Hindlimb muscle (tissue), 1 donor: ENCODE data around the gene KDM4B. TPM values are rescaled to one million over a fixed set of nuclear protein-coding genes. Genes with fewer than 3 reads are reported as not detected.
A peak's percentile ranks its signal among the peaks of the same experiment; 100 is the strongest.
"Not testable (repeated sequence)": the region's sequence is repeated elsewhere in the genome, so short reads cannot be mapped to it uniquely, and the experiment has no call there.

Experiments used
- DNase-seq: peaks from one replicate; pipeline ENCODE4 v3.0.0-alpha.2; 2013
- polyA plus RNA-seq: library from polyadenylated mRNA; unstranded; fragments of 120-200 nt; gene quantifications from one replicate; pipeline ENCODE4 v1.2.1, GENCODE V29; 2013; ENCODE audit not compliant: insufficient read length

The KDM4B gene
- polyA plus RNA-seq, 1 donor = 26.1 TPM

DNA sequence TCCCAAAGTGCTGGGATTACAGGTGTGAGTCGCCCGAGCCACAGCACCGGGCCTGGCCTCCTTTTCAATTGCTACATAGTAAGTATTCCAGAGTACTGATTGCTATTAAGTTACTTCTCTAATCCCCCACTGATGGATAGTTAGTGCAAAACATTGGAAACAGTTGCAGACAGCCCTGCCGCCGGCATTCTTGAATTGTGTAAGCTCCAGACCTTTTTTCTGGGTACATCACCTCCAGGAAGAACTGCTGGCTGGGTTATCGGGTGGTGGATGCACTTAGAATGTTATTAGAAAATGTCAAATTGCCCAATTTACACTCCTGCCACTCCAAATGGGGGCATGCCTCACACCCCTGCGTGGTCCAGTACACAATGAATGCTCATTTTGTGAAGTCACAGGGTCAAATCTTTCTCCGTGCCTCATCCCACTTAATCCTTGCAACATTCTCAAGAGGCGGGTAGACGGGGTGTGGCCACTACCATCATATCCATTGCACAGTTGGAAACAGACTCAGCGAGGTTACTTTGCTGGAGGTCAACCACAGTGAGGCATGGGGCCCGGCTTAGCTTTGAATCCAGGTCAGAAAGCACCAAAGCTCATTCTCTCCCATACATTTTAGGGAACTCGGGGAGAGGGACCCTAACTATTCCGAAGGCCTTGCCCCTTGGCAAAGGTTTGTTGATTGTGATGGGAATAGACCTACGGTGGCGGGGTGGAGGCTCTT lies 1.0 kb upstream of the KDM4B start:
- DNase-seq = no peak

DNA sequence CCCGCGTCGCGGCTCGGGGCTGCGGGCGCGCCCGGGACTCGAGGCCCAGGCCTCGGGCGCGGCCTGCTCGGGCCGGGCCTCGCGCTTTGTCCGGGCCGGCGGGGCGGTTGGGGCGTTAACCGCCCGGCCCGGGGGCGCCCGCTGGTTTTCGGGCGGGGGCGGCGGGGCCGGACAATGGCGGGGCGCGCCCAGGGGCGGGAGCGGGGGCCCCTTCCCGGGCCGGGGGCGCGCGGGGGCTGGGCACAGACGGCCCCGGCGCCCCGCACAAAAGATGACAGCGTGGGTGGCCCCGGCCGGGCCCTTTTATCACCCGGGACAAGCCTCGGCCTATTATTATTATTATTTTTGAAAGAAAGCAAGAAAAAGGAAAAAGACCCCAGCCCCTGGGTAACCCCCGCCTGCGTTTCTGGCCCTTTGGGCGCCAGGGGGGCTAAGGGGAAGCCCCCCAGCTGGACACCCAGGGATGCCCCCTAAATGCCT lies 419 bp downstream of the KDM4B start:
- no peak for DNase-seq

DNA sequence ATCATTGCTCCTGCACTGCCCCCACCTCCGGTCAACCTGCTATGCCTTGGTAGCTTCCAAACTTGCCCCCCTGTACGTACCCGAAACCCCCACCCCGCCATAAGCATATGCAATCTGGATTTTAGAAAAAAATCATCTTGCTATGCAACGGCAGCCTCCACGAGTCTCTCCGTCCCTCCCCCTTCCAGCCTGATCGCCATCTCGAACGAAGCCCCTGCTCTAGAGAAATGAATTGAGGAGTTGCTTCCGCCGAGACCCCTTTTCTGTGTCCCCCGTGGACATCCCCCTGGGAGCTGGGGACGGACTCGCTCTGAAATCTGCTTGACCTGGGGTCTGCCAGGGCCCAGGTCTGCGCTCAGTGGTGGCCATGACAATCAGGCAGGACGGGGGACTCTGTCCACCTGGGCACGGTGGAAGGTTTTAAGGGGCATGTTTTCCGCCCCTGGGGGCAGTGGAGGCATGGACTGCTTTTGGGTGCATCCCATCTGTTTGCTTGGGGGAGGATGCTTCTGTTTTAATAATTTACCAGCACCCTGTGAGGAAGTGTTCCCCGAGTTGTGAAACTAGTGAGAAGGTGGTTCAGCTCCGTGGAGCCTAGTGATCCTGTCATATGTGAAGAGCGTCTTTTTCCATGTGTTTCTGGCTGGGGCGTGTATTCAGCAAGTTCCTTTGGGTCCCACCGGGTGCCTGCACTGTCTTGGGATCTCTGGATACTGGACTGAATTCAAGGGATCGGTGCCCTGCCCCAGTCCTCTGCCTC lies 1.0 kb downstream of the KDM4B start:
- DNase-seq = no peak

DNA sequence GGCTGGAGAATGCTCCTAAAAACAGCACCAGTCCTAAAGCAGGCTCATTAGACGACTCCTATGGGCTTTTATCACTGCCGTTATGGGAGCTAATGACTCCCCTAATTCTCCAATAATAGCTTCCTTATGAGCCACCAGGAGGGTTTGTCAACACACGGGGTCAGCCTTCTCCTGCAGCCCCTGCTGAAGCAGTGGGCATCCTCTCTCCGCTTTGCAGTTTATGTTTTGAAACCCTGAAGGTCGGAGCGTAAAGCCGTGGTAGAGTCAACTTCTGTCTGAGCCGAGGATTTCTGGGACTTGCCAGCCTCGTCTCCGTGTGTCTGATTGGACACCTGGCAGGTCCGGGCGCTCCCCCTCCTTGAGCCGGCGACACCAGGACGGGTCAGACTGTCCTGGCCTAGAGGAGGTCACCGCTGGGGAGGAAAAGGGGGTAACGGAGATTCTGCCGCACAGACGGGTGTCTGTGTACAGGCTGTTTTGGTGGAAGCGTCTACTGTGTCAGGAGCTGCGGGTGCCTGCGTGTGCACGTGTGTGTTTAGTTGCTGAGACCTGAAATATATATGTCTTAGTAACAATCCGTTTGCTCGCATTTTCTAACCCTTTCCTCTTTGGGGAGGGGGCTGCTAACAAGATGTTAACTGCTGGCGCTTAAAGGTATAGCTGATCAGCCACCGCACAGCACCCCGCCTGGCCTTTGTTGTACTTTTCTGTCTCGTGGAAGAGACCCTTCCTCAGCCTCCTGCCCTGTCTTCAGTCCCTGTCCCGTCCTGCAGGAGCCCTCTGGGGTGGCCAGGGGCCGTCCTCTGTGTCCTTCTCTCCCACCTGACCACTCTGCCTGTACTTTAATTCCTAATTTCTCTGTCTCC lies 1.9 kb downstream of the KDM4B start:
- no peak for DNase-seq

DNA sequence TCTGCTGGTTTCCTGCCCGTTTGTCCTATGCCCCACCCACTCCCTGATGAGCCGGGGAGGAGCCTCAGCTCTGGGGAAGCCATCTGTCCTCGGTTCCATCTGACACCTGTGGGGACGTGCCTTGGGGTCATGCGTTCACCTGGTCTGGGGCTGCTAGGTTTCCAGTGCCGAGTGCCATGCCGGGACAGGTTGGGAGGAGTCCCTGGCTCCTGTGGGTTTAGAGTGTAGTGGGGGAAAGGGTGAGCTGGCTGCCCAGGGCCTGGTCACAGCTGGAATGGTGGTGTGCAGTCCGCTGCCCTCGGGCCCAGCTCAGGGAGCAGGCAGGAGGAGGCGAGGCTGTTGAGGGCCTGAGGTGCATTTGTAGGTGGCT lies 2.5 kb downstream of the KDM4B start:
- no peak for DNase-seq

DNA sequence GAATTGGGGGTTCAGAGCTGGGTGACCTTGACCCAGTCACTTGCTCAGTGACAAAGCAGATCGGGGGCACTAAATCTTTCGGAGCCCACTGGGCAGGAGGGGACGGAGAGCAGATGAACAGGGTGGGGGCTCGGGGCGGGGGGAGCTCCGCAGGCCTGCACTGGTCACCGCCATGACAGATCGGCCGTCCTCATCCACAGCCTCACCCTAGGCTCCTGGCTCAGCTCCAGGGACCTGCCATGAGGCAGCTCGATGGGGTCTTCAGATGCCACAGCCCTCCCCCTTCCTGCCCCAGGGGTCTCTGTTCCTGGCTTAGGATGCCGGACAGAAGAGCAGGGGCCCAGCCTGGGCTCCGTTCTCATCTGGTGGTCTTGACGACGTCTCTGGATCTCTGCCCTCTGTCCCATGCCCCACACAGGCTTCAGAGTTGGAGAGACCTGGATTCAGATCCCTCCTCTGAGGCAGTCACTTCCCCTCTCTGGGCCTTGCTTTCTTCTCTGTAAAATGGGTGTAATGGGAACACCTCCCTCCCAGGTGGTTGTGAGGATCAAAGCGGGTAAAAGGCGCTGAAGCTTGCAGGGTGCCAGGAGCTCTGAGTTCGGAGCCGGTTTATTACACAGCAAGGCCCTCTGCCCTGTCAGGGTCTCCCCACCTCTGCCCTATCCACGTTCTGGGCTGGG lies 3.0 kb downstream of the KDM4B start:
- no peak for DNase-seq

DNA sequence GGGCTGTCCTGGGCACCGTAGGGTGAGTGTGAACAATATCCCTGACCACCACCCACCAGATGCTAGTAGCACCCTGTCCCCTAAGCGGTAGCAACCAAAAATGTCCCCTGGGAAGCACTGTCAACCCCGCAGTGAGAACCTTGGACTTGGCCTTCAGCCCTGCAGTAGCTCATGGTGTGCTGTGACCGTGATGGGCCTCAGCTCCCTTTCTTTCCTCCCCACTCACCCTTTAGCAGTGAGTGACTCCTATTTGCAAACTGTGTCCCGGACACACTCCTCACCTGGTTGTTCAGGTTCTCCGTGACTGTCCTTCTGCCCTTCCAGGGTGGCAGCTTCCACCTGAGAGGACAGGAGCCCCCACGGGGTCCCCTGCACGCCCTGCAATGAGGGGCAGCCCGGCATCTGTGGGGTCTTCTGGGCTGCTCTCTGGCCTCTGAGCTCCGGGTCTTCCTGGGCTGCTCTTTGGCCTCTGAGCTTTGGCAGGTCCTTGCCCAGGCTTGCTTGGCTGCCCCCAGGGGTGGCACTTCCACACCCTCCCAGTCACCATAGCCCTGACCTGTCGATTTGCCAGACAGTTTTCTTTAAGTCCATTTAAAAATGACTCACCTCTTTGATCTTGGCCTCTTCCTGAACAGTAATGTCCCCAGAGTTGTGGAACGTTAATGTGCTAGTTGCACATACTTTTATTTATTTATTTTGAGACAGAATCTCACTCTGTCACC lies 3.8 kb downstream of the KDM4B start:
- no peak for DNase-seq

DNA sequence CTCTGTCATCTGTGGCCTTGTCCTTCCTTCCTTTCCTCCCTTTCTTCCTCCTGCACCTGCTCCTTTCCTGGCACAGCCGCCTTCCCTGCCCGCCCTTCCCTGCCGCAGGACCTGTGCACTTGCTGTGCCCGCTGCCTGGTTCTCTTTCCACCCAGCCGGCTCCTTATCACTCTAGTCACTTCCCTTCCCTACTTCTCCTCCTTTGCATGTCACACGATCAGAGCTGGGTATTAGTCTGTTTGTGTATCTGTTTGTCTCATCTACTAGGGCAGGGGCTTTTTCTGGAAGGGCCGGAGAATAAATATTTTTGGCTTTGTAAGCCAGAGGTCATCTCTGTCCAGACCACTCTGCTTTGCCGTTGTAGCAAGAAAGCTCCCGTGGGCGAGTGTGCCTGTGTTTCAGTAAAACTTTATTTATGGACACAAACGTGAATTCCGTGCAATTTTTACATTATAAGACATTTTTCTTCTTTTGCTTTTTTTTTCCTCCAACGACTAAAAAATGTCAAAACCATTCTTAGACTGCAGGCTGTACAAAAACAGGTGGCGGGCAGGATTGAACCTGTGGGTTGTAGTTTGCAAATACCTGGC lies 6.1 kb downstream of the KDM4B start:
- DNase-seq = no peak

DNA sequence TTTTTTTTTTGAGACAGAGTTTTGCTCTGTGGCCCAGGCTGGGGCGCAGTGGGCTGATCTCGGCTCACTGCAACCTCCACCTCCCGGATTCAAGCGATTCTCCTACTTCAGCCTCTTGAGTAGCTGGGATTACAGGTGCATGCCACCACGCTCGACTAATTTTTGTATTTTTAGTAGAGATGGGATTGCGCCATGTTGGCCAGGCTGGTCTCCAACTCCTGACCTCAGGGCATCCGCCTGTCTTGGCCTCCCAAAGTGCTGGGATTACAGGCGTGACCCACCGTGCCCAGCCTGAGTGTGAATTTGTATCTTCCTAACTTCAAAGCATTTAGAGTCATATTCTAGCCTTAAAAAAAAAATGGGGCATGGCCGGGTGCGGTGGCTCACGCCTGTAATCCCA lies 6.7 kb downstream of the KDM4B start:
- not testable (repeated sequence) for DNase-seq

DNA sequence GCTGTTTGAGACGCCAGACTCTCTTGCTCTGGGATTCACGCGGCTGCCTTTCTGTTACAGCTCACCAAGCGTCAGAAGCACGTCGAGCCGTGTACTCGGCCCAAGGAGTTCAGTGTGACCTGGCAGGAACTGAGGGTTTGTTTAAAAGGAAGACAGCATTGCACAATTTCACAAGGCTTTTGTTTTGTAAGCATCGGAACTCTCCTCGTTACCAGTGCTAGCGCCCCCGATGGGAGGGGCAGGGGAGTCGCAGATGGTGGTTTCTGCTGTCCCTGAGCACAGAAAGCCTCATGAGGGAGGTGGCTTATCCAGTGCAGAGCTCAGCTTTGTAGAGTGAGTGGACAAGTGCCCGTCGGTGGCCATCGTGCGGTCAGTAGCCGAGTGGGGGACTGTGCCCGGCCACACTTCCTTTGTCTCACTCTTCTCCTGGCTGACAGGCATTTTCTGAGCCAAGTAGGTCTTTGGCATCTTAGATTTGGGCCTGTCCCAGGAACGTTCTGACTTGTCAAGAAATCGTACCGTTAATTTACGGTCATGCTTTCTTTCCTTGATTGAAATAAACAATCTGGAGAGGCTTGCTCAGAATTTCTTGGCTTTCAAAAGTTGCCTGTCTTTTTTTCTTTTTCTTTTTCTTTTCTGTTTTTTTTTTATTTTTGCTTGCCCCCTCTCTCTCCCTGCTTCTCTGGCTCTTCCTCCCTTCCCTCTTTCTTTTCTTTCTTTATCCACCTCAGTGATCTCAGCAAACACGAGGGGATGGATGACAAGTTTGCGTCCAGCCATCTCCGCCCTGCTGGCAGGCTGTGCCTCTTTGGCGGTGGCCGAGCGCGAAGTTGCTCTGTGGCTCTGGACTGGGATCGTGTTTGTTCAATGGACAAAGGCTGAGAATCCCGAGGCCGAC lies 7.7 kb downstream of the KDM4B start:
- DNase-seq = peak; percentile 68

DNA sequence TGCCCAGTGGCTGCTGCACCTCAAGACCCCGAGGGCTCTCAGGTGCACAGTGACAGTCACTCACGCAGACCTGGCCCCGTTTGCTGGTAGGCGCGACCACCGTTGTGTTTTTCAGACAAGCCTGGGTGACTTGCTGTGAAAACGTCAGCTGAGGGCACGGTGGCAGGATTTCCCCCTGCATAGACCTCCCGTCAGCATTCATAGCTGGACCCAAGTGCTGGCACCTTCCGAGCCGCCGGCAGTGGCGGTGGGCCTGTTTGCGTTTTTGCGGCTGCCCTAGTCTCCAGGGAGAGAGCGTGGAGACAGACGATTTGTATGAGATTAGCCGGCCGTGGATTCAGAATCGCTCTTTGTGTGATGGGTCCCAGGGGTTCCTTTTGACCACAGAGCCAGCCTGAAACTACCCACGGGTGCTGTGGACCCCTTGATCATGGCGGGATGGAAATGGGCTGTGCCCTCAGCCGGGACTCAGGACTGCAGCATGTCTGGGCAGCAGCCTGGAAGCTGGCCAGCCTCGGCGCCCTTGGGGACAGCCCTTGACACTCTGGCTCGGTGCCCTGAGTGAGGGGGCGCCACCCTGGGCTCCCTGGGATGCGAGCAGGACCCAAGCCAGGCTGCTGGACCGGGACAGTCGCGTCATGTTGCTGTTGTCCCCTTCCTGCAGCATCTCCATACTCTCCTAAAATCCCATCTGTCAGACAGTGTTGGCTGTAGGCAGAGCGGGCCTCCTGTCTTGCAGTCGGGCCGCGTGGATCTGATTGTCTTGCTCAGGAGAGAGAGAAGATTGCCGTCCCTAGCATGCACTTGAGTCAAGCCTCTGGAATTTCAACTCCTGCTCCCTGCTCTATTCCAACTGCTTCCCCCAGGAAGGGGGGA lies 8.6 kb downstream of the KDM4B start:
- no peak for DNase-seq

DNA sequence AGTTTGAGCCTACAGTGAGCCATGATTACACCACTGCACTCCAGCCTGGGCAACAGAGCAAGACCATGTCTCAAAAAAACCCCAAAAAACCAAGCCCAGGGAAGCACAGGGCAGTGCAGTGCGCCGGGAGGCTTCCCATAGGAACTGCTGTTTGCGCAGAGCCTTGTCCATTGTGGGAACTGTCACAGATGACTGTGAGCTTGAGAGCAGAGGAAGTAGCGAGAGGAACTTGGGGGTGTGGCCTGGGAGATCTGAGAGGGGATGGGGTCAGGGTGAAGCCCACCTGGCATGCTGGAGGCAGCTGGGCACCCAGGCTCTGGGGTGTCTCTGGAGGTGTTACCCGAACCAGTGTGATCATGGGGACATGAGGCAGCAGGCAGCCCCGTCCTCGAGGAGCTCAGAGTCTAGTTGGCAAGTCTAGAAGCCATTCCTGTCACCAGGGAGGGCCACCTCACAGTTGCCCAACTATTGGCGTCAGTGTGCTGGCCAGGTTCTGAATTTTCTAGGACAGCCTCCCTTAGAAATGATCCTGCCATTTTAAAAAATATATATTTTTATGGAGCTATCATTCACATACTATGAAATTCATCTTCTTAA lies 10.4 kb downstream of the KDM4B start:
- DNase-seq = no peak

DNA sequence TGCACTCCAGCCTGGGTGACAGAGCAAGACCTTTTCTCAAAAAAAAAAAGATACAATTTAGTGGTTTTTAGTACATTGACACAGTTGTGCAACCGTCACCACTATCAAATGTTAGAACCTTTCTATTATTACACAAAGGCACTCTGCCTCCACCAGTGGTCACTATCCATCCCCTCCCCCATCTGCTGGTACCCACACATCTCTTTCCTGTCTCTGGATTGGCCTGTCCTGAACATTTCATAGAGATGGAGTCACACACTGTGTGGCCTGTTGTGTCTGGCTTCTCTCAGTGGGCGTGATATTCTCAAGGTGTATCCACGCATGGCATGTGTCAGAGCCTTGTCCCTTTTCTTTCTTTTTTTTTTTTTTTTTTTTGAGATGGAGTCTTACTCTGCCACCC lies 11.2 kb downstream of the KDM4B start:
- DNase-seq = no peak

DNA sequence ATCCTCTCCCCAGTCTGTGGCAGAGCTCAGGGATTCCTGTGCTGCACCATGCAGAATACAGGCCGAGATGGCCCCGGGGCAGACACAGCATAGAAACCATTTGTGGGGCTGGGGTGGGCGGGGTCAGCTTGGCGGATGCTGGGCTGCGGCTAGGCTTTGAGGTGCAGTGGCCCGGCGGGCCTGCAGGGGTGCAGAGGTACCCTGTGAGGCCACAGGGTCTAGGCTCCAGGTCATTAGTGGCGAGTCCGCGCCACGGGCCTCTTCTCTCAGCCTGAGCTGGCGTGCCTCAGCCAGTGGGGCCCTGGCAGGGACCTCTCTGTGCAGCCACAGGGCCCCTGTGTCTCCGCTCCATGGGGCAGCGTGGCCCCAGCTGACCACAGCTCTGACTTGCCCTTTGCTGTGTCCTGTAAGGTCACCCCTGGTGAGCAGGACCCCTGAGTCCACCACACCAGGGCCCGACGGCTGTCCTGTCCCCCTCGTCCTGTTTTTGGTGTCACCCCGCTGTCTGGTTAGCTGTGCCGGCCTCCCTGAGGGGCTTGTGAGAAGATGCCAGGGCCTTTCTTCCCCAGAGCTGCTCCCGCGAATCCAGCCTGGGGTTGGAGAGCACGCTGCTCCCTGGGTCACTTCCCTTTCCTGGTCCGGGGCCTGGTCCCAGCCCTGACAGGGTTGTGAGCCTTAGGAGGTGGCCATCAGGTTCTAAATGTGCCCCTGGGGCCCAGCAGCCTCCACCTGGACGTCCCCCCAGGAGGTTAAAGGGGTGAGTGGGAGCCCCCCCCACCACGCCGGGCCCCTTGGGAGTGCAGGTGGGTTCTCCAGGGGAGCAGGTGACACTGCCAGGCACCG lies 12.1 kb downstream of the KDM4B start:
- DNase-seq = no peak

DNA sequence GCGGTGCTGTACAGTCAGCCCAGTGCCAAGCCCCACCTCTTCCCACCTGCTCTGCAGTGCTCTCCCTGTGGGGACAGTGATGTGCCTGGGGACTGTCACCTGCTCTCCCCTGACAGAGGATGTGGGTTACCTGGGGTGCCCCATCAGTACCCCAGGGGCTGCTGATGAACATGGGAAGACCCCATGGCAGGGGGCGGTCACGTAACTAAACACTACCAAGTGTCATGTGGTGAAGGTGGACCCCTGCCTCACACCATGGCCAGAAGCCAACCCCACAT lies 12.7 kb downstream of the KDM4B start:
- DNase-seq = no peak

DNA sequence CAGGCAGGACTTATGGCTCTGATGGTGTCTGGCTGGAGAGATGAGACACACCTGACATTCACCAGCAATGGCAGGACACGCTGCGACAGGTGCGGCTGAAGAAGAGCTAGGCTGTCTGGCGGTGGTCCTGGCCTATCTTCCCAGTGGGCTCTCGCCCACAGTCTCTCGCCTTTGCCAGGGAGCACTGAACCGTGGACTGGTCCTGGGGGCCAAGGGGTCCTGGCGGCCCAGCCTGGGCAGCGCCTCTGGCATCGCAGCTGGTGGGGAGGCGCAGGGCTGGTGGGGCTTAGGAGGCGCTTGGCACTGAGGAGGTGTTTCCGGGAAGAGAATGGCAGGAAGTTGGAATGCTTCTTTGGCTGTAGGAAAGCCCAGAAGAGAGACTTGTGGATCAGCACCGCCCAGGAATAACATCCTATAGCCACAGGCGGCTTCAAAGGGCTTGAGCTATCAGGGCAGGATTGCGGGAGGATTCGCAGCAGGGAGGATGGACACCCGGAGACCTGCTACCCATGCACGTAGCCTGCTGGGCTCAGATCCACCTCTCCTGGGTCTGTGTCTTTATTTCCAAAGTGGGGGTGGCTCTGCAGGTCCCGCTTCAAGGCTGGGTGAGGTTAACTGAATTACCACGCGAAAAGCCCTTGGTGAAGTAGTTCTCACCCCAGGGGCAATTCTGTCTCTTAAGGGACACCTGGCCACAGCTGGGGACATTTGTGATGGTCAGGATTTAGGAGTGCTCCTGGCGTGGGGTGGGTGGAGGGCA lies 14.6 kb downstream of the KDM4B start:
- no peak for DNase-seq

DNA sequence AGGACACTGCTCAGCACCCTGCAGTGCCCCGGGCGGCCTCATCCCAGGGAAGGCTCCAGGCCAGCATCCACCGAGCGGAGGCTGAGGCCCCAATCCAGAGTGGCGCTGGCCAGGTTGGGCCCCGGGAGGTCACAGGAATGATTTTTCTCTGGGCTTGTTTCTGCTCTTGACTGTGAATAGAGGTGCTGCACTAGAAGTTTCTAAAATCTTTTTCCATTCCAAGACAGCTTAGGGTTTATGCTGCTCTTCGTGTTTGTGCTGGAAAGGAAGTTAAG lies 15.1 kb downstream of the KDM4B start:
- DNase-seq = no peak
